H1 (cell line): ENCODE data around the gene PAPOLA. TPM values are rescaled to one million over a fixed set of nuclear protein-coding genes. Genes with fewer than 3 reads are reported as not detected.

ENCODE experiments used
- CTCF ChIA-PET: fragments of 300-600 bp; sonication (Branson Sonifier 250); formaldehyde crosslinking; loops from one replicate; lab custom pipeline; 2021; ENCODE audit not compliant: partially characterized antibody; lab: Charles Lee
- POLR2A ChIA-PET: fragments of 300-600 bp; sonication (Branson Sonifier 250); formaldehyde crosslinking; loops from one replicate; lab custom pipeline; 2021; ENCODE audit warnings: inconsistent platforms; ENCODE audit not compliant: partially characterized antibody; lab: Charles Lee
- DNase-seq, 2 experiments: peaks; one replicate each; pipeline versions ENCODE4 v3.0.0 to v3.0.0-alpha.2; 2010 to 2022; ENCODE audit warnings: low spot score in 2 of 2, low read depth in 1 of 2, mixed read lengths in 1 of 2
- FAIRE-seq: peaks from 2 replicates; lab custom pipeline; 2011; peaks lifted over from hg19 to GRCh38; lab: Jason Lieb, UNC
- H2AFZ ChIP-seq: 2 replicates; pipeline ENCODE4 v1.8.1; 2012; ENCODE audit warnings: low read length, inconsistent platforms
- H2AK5ac ChIP-seq: 2 replicates; pipeline ENCODE4 v1.6.1; 2013; ENCODE audit warnings: low read depth, low read length
- H2BK120ac ChIP-seq: replicated peaks from 2 replicates; pipeline ENCODE3; 2013; ENCODE audit warnings: low read depth, low read length, inconsistent platforms
- H2BK12ac ChIP-seq: 2 replicates; pipeline ENCODE4 v1.6.1; 2013; ENCODE audit warnings: low read depth, low read length
- H2BK15ac ChIP-seq: 2 replicates; pipeline ENCODE4 v1.6.1; 2013; ENCODE audit warnings: low read length
- H2BK20ac ChIP-seq: 2 replicates; pipeline ENCODE4 v1.6.1; 2013; ENCODE audit warnings: low read length
- H2BK5ac ChIP-seq: 2 replicates; pipeline ENCODE4 v1.6.1; 2013; ENCODE audit warnings: low read depth, low read length
- H3K14ac ChIP-seq: 2 replicates; pipeline ENCODE4 v1.6.1; 2013; ENCODE audit warnings: inconsistent platforms; ENCODE audit not compliant: insufficient read length
- H3K18ac ChIP-seq: 2 replicates; pipeline ENCODE4 v1.6.1; 2013; ENCODE audit warnings: low read length; ENCODE audit errors: extremely low read depth
- H3K23ac ChIP-seq: 2 replicates; pipeline ENCODE4 v1.6.1; 2013; ENCODE audit warnings: inconsistent platforms; ENCODE audit not compliant: insufficient read length
- H3K23me2 ChIP-seq: 2 replicates; pipeline ENCODE4 v1.6.1; 2013; ENCODE audit warnings: low read depth, low read length
- H3K27ac ChIP-seq: 2 replicates; pipeline ENCODE4 v1.6.1; 2011; ENCODE audit warnings: low read depth, low read length, inconsistent platforms
- H3K27me3 ChIP-seq, 4 experiments: replicated peaks in 1 of 4; 1 replicate in 1 of 4; 2 replicates in 3 of 4; pipeline versions ENCODE4 v1.6.1 to v1.8.1; 2011 to 2013; ENCODE audit warnings: low read length in 3 of 4, mild to moderate bottlenecking in 3 of 4, inconsistent platforms in 2 of 4, mixed read lengths in 2 of 4, moderate library complexity in 1 of 4; ENCODE audit not compliant: control insufficient read depth in 3 of 4, insufficient read depth in 3 of 4; ENCODE audit errors: extremely low read depth in 1 of 4
- H3K36me3 ChIP-seq, 4 experiments: 2 replicates each; pipeline versions ENCODE4 v1.6.1 to v1.8.1; 2011 to 2013; ENCODE audit warnings: mild to moderate bottlenecking in 4 of 4, low read length in 3 of 4, moderate library complexity in 2 of 4, control low read depth in 1 of 4, inconsistent platforms in 1 of 4; ENCODE audit not compliant: insufficient read depth in 4 of 4, control insufficient read depth in 2 of 4
- H3K4ac ChIP-seq: replicated peaks from 2 replicates; pipeline ENCODE3; 2013; ENCODE audit warnings: low read length, low read depth, mixed read lengths, inconsistent platforms; ENCODE audit not compliant: insufficient read length
- H3K4me1 ChIP-seq, 4 experiments: replicated peaks in 1 of 4; 1 replicate in 1 of 4; 2 replicates in 3 of 4; pipeline versions ENCODE4 v1.6.1 to v1.8.1; 2011 to 2013; ENCODE audit warnings: low read length in 3 of 4, inconsistent platforms in 2 of 4, mixed read lengths in 1 of 4; ENCODE audit not compliant: insufficient read depth in 4 of 4, control insufficient read depth in 3 of 4
- H3K4me2 ChIP-seq, 2 experiments: 2 replicates each; pipeline versions ENCODE4 v1.6.1 to v1.8.1; 2011 to 2013; ENCODE audit warnings: low read depth in 2 of 2, low read length in 2 of 2, control low read depth in 1 of 2, inconsistent platforms in 1 of 2, mild to moderate bottlenecking in 1 of 2; ENCODE audit not compliant: insufficient read depth in 1 of 2
- H3K4me3 ChIP-seq, 4 experiments: fragments of 200-600, 300-600 bp in 1 of 4; sonication (generic), shearing (Covaris generic), sonication (Bioruptor Twin) in 1 of 4; 2 replicates each; pipeline versions ENCODE4 v1.5.1 to v1.8.1; 2011 to 2016; ENCODE audit warnings: low read length in 4 of 4, low read depth in 3 of 4, control low read depth in 2 of 4, inconsistent platforms in 2 of 4, mild to moderate bottlenecking in 2 of 4, mixed read lengths in 1 of 4, moderate library complexity in 1 of 4; ENCODE audit not compliant: insufficient read depth in 2 of 4; ENCODE audit errors: extremely low read depth in 1 of 4
- H3K56ac ChIP-seq: replicated peaks from 2 replicates; pipeline ENCODE3; 2013; ENCODE audit warnings: low read depth, mild to moderate bottlenecking, mixed read lengths, low read length, inconsistent platforms; ENCODE audit not compliant: insufficient read length
- H3K79me1 ChIP-seq: 2 replicates; pipeline ENCODE4 v1.6.1; 2013; ENCODE audit warnings: low read depth, low read length, control low read depth
- H3K79me2 ChIP-seq, 2 experiments: 2 replicates each; pipeline versions ENCODE4 v1.6.1 to v1.8.1; 2012 to 2013; ENCODE audit warnings: low read length in 2 of 2, mild to moderate bottlenecking in 2 of 2, inconsistent platforms in 1 of 2; ENCODE audit not compliant: insufficient read depth in 2 of 2, control insufficient read depth in 1 of 2
- H3K9ac ChIP-seq, 4 experiments: replicated peaks in 1 of 4; 1 replicate in 1 of 4; 2 replicates in 3 of 4; pipeline versions ENCODE4 v1.6.1 to v1.8.1; 2011 to 2013; ENCODE audit warnings: low read depth in 3 of 4, low read length in 3 of 4, control low read depth in 2 of 4, mild to moderate bottlenecking in 2 of 4, moderate library complexity in 2 of 4, inconsistent platforms in 1 of 4; ENCODE audit errors: extremely low read depth in 1 of 4
- H3K9me3 ChIP-seq, 2 experiments: 2 replicates each; pipeline versions ENCODE4 v1.6.1 to v1.8.1; 2012 to 2013; ENCODE audit warnings: mild to moderate bottlenecking in 2 of 2, moderate library complexity in 2 of 2, control low read depth in 1 of 2, inconsistent platforms in 1 of 2, low read depth in 1 of 2, low read length in 1 of 2, mixed read lengths in 1 of 2; ENCODE audit not compliant: insufficient read depth in 2 of 2
- H4K20me1 ChIP-seq, 2 experiments: replicated peaks in 1 of 2; 2 replicates each; pipeline versions ENCODE3 to v1.8.1; 2011 to 2013; ENCODE audit warnings: inconsistent platforms in 2 of 2, low read length in 2 of 2, mild to moderate bottlenecking in 1 of 2; ENCODE audit not compliant: insufficient read depth in 2 of 2, control insufficient read depth in 1 of 2
- H4K5ac ChIP-seq: 2 replicates; pipeline ENCODE4 v1.6.1; 2013; ENCODE audit warnings: low read length, low read depth, mixed read lengths, inconsistent platforms; ENCODE audit not compliant: insufficient read length
- H4K8ac ChIP-seq: 2 replicates; pipeline ENCODE4 v1.8.0; 2013; ENCODE audit warnings: mild to moderate bottlenecking, moderate library complexity, low read length, inconsistent platforms; ENCODE audit not compliant: insufficient read depth; ENCODE audit errors: extremely low read depth
- H4K91ac ChIP-seq: replicated peaks from 2 replicates; pipeline ENCODE3; 2013; ENCODE audit warnings: low read length, mixed read lengths, inconsistent platforms; ENCODE audit not compliant: insufficient read length
- BACH1 ChIP-seq: IDR thresholded peaks from 2 replicates; pipeline ENCODE4 v1.6.1; 2012; ENCODE audit warnings: low read length, improper control_type of control experiment
- CHD2 ChIP-seq: IDR thresholded peaks from 2 replicates; pipeline ENCODE4 v1.6.1; 2012; ENCODE audit warnings: low read length, improper control_type of control experiment
- GTF2F1 ChIP-seq: IDR thresholded peaks from 2 replicates; pipeline ENCODE4 v1.6.1; 2012; ENCODE audit warnings: low read depth, low read length, improper control_type of control experiment, borderline replicate concordance
- HDAC6 ChIP-seq: IDR thresholded peaks from one replicate; pipeline ENCODE4 v1.7.1; 2012; ENCODE audit warnings: low read depth, mild to moderate bottlenecking, inconsistent platforms, low read length, moderate library complexity
- RAD21 ChIP-seq, 2 experiments: IDR thresholded peaks in 1 of 2; conservative IDR thresholded peaks in 1 of 2; 2 replicates each; pipeline ENCODE4 v1.6.1; 2011; ENCODE audit warnings: low read depth in 2 of 2, low read length in 2 of 2, improper control_type of control experiment in 1 of 2, inconsistent platforms in 1 of 2, mild to moderate bottlenecking in 1 of 2, moderate library complexity in 1 of 2
- RNF2 ChIP-seq: fragments of 200-900, 300-1000 bp; sonication (generic); IDR thresholded peaks from 2 replicates; pipeline ENCODE4 v1.7.1; 2016; ENCODE audit warnings: borderline replicate concordance, low read depth, mild to moderate bottlenecking, antibody characterized with exemption, low read length; ENCODE audit not compliant: poor library complexity, severe bottlenecking; ENCODE audit errors: missing control alignments
- RXRA ChIP-seq: IDR thresholded peaks from 2 replicates; pipeline ENCODE4 v1.6.1; 2011; ENCODE audit warnings: low read depth, mild to moderate bottlenecking, low read length, moderate library complexity; ENCODE audit not compliant: insufficient read depth
- TEAD4 ChIP-seq: IDR thresholded peaks from 2 replicates; pipeline ENCODE4 v1.6.1; 2012; ENCODE audit warnings: low read depth, low read length, inconsistent platforms, mixed read lengths
- YY1 ChIP-seq: IDR thresholded peaks from 2 replicates; pipeline ENCODE4 v1.6.1; 2011; ENCODE audit warnings: low read depth, mild to moderate bottlenecking, low read length
- WGBS, 2 experiments: shearing (Covaris generic) in 1 of 2; methylation state at CpG; one replicate each; pipeline versions ENCODE4 v1.1.6 to v1.1.7; 2013 to 2015; ENCODE audit warnings: low lambda C conversion rate in 2 of 2, mixed read lengths in 2 of 2, inconsistent platforms in 1 of 2, low coverage in 1 of 2, missing lambda C conversion rate in 1 of 2; ENCODE audit not compliant: insufficient replicate concordance in 2 of 2, insufficient coverage in 1 of 2, insufficient read length in 1 of 2; ENCODE audit errors: extremely low coverage in 1 of 2, missing lambda C conversion rate in 1 of 2; 5-methylcytosine and 5-hydroxymethylcytosine counted together
- polyA plus RNA-seq, 7 experiments: library from polyadenylated mRNA; depleted of rRNA in 3 of 7; stranded (reverse) in 5 of 7; unstranded in 2 of 7; fragments of >200 nt in 5 of 7; fragments of 200-250 nt in 2 of 7; gene quantifications; 1 replicate in 5 of 7; 2 replicates in 1 of 7; 4 replicates in 1 of 7; pipeline versions ENCODE4 v1.2.1 to v1.2.3, GENCODE V29; 2011 to 2013; ENCODE audit warnings: missing spikeins in 2 of 7, mixed read lengths in 2 of 7
- total RNA-seq: library from RNA; stranded (reverse); fragmentation: NEBNext Ultra II Directional; extraction: Animal tissue kit (Norgen Biotek cat#: 25700); gene quantifications from 2 replicates; pipeline ENCODE4 v1.2.1, GENCODE V29; 2021
- TF ChIP-seq, protein P1 (sequence below): IDR thresholded peaks from 2 replicates; pipeline ENCODE4 v1.6.1; 2012; ENCODE audit warnings: inconsistent platforms

PAPOLA gene
- total and polyA plus RNA-seq, 2 of the 8 experiments (the other 6 are each of a cell fraction or from before 2014, with no cell fraction given), result 163 to 239 TPM

DNA sequence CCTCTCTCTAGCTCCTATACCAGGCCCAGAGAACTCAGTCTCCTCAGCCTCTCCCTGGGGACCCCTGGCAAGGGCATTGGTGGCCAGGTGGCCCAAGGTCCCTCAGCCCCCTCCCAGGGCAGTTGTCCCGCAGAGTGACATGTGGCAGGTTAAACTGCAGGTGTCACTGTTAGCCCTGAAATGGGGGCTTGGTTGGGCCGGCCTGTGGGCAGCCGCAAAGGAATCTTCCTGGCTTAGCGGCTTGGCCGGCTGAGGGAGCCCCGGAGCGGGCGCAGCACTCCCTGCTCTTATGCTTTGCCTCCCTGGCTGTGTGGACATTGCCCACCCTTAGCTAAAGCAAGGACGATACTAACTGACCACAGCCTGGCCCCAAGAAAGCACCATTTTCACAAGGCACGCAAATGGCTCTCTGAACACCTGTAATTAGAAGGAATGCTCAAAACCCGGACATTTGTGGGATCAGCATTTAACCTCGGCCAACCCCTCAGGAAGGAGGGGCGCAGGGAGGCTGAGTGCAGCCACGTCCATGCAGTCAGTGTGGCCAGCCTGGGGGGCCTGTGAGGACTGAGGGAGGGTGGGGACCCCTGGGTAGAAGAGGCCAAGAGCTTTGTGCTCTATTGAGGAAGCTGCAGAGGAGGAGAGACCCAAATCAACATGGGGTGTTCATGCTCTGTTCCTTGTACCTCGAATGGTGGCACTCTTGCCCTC lies 82.2 kb downstream of the PAPOLA start:
- H4K20me1 ChIP-seq, result no peaks in the 10 kb centered on the region
- TF ChIP-seq, protein P1, sequence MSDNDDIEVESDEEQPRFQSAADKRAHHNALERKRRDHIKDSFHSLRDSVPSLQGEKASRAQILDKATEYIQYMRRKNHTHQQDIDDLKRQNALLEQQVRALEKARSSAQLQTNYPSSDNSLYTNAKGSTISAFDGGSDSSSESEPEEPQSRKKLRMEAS, result peak; percentile 24; the same call in 1 of the 2 replicates
- TF ChIP-seq RAD21 (IDR thresholded peaks at IDR 0.05 in 1 of 2, conservative IDR thresholded peaks at IDR 0.05 in 1 of 2; ENCODE audit: low read depth in 2 of 2, low read length in 2 of 2), result peak; percentile 100
- peak; percentile 63; the same call in 1 of the 2 replicates for TF ChIP-seq YY1
- 0 out of 2 replicates have a peak, but pooled peaks have one; percentile 30 for TF ChIP-seq CHD2
- TF ChIP-seq RXRA, result 0 out of 2 replicates have a peak, but pooled peaks have one; percentile 3
- no peak for TF ChIP-seq HDAC6
- TF ChIP-seq BACH1, result no peak
- TF ChIP-seq TEAD4, result 0 out of 2 replicates have a peak, but pooled peaks have one; percentile 13
- TF ChIP-seq RNF2, result no peak
- TF ChIP-seq GTF2F1, result no peak

More for the DNA sequence above, 82.2 kb downstream of the PAPOLA start:
- Histone ChIP-seq H3K4ac (no peak overlapping the region), H4K91ac (no peak overlapping the region), H3K4me3 (no peak overlapping the region), H2BK20ac (no peak overlapping the region), H3K14ac (no peak overlapping the region), H3K79me1 (no peaks in the 10 kb centered on the region), H3K9me3 (no peaks in the 10 kb centered on the region), H3K79me2 (no peaks in the 10 kb centered on the region), H2BK120ac (no peak overlapping the region), H3K23me2 (no peaks in the 10 kb centered on the region), H3K56ac (no peak overlapping the region), H2AFZ (peak overlapping the region; percentile 84; the same call in 1 of the 2 replicates), H4K5ac (no peak overlapping the region), H2BK5ac (no peak overlapping the region), H3K36me3 (no peaks in the 10 kb centered on the region), H3K27ac (no peak overlapping the region), H2AK5ac (no peak overlapping the region), H3K23ac (no peak overlapping the region), H3K27me3 (peaks cover 0 to 3% (median 0%) of the 10 kb centered on the region in 4 experiments; a peak in 1 of 7 replicates), H3K4me1 (peaks cover 0 to 6% (median 0%) of the 10 kb centered on the region in 4 experiments; a peak in 2 of 7 replicates), H3K9ac (no peak overlapping the region), H2BK15ac (no peak overlapping the region), H2BK12ac (peak overlapping the region; percentile 44; the same call in 1 of the 2 replicates), H3K18ac (peak overlapping the region; percentile 40; the same call in 1 of the 2 replicates), H3K4me2 (0 out of 4 replicates have a peak overlapping the region, but pooled peaks of 1 of the 2 experiments have one; percentile 31), H4K8ac (peak overlapping the region; percentile 28)
- WGBS, 2 experiments, result 28% methylated on average over 15 of the region's 15 CpGs; no CpG with 5 or more reads in 1 of the 2 experiments
- POLR2A ChIA-PET, result interaction anchor here (0.5 kb wide), 1 partner anchor 81 kb away, joined by 4 read pairs; no protein-coding TSS in a partner anchor
- DNase-seq (peak; percentile 43 to 85), FAIRE-seq (peak; percentile 70)
- CTCF ChIA-PET, result interaction anchor here (0.7 to 10.6 kb wide), 37 partner anchors 7 to 415 kb away, joined by 3 to 87 read pairs (median 4); no protein-coding TSS in a partner anchor
